AG09319 (cell line): ENCODE data around the gene ALG11.

ENCODE experiments used
- DNase-seq: peaks from one replicate; pipeline ENCODE4 v3.0.0-alpha.2; 2010; ENCODE audit warnings: low read depth; ENCODE audit errors: extremely low read depth
- CTCF ChIP-seq: IDR thresholded peaks from 2 replicates; pipeline ENCODE4 v1.5.1; 2011; ENCODE audit warnings: low read depth, mild to moderate bottlenecking, inconsistent platforms, low read length, moderate library complexity

ALG11 gene

GRCh38 chr13:52011632-52012511 is at the start of gene ALG11:
ALG11 (plus strand) TSS chr13:52012398; CDS start chr13:52012419, 21 bp downstream.
- no peak for TF ChIP-seq CTCF
- DNase-seq = peak; percentile 93

GRCh38 chr13:51966186-51966585 is 46.0 kb upstream of the ALG11 start:
- no peak for DNase-seq
- no peak for TF ChIP-seq CTCF

GRCh38 chr13:51967482-51968446 is 44.4 kb upstream of the ALG11 start:
- no peak for DNase-seq
- TF ChIP-seq CTCF = no peak

GRCh38 chr13:51970349-51970748 is 41.8 kb upstream of the ALG11 start:
- no peak for DNase-seq
- no peak for TF ChIP-seq CTCF

GRCh38 chr13:51971520-51972426 is 40.4 kb upstream of the ALG11 start:
- no peak for DNase-seq
- TF ChIP-seq CTCF = no peak

GRCh38 chr13:51974482-51974881 is 37.7 kb upstream of the ALG11 start:
- DNase-seq = no peak
- no peak for TF ChIP-seq CTCF
